Measurements from ENCODE around the gene AKNA.

DNA sequence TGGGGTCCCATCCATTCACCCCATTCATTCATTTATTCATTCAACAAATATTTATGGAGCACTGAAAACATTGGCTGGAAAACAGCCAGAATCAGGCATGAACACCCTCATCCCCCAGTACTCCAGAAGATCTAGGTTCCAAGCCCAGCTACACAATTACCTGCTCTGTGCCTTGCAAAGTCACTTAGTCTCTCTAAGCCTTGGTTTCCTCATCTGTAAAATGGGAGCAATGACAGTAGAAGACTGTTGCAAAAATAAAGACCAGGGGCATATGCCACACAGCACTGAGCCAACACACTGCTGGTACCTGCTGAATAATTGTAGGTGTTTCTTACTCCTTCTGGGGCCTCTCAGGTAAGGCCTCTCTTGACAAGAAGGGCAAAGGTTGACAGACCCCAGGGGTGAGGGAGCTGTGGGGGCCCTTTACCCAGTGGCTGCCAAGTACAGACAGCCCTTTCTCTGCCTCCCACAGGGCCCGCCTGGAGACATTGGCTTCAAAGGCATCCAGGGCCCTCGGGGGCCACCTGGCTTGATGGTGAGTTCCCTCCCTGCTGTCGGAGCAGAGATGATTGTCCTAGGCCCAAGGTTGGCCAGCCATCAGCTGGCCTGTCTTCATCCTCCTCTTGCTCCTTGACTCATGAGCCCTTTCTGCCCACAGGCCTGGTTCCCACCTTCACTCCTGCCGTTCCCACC lies 87.5 kb downstream of the AKNA start:
- TF ChIP-seq POLR2A (IDR thresholded peaks at IDR 0.05; ENCODE audit: low read depth, low read length) (no peak), POLR2AphosphoS5 (IDR thresholded peaks at IDR 0.05; ENCODE audit: low read depth, low read length) (no peak), TAF1 (IDR thresholded peaks at IDR 0.05; ENCODE audit: low read depth, low read length) (no peak), PAX5 (IDR thresholded peaks at IDR 0.05; ENCODE audit: insufficient read depth, low read length, severe bottlenecking) (no peak), POU2F2 (IDR thresholded peaks at IDR 0.05; ENCODE audit: low read depth, low read length) (no peak)
